GM08714 (cell line): ENCODE data around the gene TBKBP1.

Experiments
- H3K4me3 ChIP-seq: fragments of 200-500 bp; sonication (Bioruptor generic); 2 replicates; pipeline ENCODE4 v1.5.1; 2014; ENCODE audit warnings: mild to moderate bottlenecking, low read length, inconsistent platforms
- ZNF274 ChIP-seq: IDR thresholded peaks from 2 replicates; pipeline ENCODE4 v1.6.1; 2012; ENCODE audit warnings: mild to moderate bottlenecking, low read depth, low read length

The TBKBP1 gene

GRCh38 chr17:47757386-47757785 lies 63.4 kb downstream of the TBKBP1 start:
- TF ChIP-seq ZNF274 = no peak
- no peak overlapping the region for H3K4me3 ChIP-seq

DNA sequence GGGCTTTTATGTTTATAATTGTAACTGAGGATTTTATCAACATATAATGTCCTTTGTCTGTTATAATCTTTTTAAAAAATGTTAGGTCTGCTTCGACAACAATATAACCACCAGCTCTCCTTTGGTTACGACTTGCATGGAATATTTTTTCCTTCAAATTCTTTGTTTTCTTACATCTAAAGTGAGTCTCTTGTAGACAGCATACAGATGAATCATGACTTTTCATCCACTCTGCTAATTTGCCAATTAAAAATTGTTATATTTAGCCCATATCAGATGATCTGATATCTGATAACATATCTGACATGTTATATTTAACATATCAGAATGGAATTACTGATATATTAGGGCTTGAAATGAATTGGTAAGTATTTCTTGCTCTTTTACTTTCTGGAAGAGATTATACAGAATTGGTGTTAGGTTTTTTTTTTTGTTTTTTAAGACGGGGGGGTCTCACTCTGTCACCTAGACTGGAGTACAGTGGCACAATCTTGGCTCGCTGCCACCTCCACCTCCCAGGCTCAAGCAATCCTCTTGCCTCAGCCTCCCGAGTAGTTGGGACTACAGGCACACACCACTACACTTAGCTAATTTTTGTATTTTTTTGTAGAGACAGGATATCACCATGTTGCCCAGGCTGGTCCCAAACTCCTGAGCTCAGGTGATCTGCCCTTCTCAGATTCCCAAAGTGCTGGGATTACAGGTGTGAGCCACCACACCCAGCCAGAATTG lies 66.6 kb downstream of the TBKBP1 start:
- no peak overlapping the region for H3K4me3 ChIP-seq
- no peak for TF ChIP-seq ZNF274
